GM18861 (cell line): Measurements from ENCODE around the gene RPP38.

Source experiments
- ATAC-seq: cut with Tn5 transposase; IDR thresholded peaks from one replicate; pipeline ENCODE4 v1.9.1; 2021; ENCODE audit not compliant: unreplicated experiment

Gene RPP38

DNA sequence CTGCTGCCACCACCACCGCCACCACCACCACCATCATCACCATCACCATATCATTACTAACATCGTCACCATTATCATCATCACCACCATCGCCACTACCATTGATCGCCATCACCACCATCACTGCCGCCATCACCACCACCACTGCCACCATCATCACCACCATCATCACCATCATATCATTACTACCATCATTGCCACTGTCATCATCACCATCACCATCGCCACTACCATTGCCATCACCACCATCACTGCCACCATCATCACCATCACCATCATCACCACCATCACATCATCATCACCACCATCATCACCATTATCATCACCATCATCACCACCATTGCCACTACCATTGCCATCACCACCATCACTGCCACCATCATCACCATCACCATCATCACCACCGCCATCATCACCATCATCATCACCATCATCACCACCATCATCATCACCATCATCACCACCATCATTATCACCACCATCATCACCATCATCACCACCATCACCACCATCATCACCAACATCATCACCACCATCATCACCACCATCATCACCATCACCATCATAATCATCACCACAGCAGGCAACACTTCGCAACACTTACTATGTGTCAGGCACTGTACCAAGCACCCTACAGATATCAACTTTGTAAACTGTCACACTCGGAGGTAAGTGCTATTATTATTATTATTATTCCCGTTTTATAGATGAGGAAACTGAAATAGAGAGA, 52.1 kb downstream of the RPP38 start:
- no peak for ATAC-seq

DNA sequence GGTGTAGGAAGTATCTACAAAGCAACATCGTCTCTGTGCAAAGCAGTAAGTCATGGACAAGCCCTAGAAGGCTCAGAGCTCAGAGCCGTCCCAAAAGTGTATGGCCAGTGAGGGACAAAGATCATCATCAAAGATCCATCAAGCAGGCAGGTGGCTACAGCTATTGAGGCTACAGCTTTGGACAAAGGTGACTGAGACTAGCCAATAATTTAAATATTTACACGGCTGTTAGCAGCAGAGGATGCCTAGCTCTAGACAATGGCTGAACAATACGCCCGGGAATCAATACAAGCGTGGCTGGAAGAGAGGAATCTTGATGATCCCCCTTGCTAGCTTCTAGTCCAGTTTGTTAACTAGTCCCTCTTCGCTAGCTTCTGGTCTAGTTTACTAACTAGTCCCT, 53.4 kb downstream of the RPP38 start:
- ATAC-seq: no peak

DNA sequence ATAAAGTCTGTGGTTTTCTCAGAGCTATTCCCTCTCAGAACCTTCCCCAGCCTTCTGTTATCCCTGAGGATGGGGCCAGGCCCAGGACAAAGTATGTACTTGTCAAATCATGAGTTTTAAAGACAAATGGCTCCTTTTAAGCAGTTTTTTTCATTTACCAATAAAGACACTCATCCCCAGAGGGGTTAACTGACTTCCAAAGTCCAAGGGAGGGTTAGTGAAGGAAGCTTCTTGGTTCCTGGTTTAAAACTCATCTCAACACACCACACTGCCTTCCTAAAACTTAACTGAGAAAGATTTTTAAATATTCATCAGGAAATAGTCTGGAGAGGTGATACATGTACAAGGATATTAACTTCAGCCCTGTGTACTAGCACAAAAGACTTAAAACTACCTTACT, 55.4 kb downstream of the RPP38 start:
- no peak for ATAC-seq
